Activated CD8-positive, alpha-beta T cell treated with anti-CD3 and anti-CD28 coated beads for 36 hours (primary cell): ENCODE results near the gene ZNF655. TPM values are rescaled to one million over a fixed set of nuclear protein-coding genes. Genes with fewer than 3 reads are reported as not detected.

Experiments used
- ATAC-seq: fragments of 200-7000 bp; cut with Tn5 transposase; one replicate; pipeline ENCODE4 v1.10.0; 2021; ENCODE audit warnings: mild to moderate bottlenecking, moderate library complexity
- CTCF ChIA-PET: fragments of 350-600 bp; sonication (Branson Sonifier 250); formaldehyde crosslinking; loops from one replicate; lab custom pipeline; 2021; ENCODE audit warnings: antibody characterized with exemption; lab: Charles Lee
- POLR2A ChIA-PET: fragments of 350-600 bp; sonication (Branson Sonifier 250); formaldehyde crosslinking; loops from one replicate; lab custom pipeline; 2021; ENCODE audit warnings: antibody characterized with exemption; lab: Charles Lee
- DNase-seq: peaks from one replicate; pipeline ENCODE4 v3.0.0-alpha.2; 2020
- H3K27ac Mint-ChIP-seq: one replicate; pipeline ENCODE4 v1.8.0; 2021; ENCODE audit warnings: mild to moderate bottlenecking, mixed read lengths
- H3K27me3 Mint-ChIP-seq: one replicate; pipeline ENCODE4 v1.8.0; 2021; ENCODE audit warnings: mixed read lengths
- H3K36me3 Mint-ChIP-seq: one replicate; pipeline ENCODE4 v1.8.0; 2021; ENCODE audit warnings: low read depth, mixed read lengths
- H3K4me1 Mint-ChIP-seq: one replicate; pipeline ENCODE4 v1.8.0; 2021; ENCODE audit warnings: low read depth, mixed read lengths
- H3K4me3 Mint-ChIP-seq: one replicate; pipeline ENCODE4 v1.8.0; 2021; ENCODE audit warnings: mild to moderate bottlenecking, moderate library complexity, mixed read lengths
- H3K9me3 Mint-ChIP-seq: one replicate; pipeline ENCODE4 v1.8.0; 2021; ENCODE audit warnings: mixed read lengths
- CTCF ChIP-seq: fragments of 200-600 bp; IDR thresholded peaks from one replicate; pipeline ENCODE4 v1.8.0; 2022; ENCODE audit warnings: antibody characterized with exemption, mild to moderate bottlenecking
- intact Hi-C: fragments of 100-400 bp; cut with micrococcal nuclease; formaldehyde crosslinking; loops from one replicate; pipeline ENCODE4 v1.10.0; 2022
- total RNA-seq, 2 experiments: library from RNA; stranded (reverse); gene quantifications; one replicate each; pipeline ENCODE4 v1.2.3, GENCODE V29; 2021

Gene ZNF655
- total RNA-seq, 2 experiments from 2014 or later = 63.0 to 65.2 TPM

- Mint-ChIP-seq H3K9me3 (no peaks in the 10 kb centered on the region), H3K4me1 (peaks cover 77% of the 10 kb centered on the region), H3K4me3 (no peak overlapping the region), H3K27me3 (no peaks in the 10 kb centered on the region), H3K36me3 (peaks cover 76% of the 10 kb centered on the region), H3K27ac (peak overlapping the region; percentile 98)
- TF ChIP-seq CTCF = no peak
- ChIA-PET POLR2A (interaction anchor here (1.3 kb wide), 1 partner anchor 22 kb away, joined by 3 read pairs; no protein-coding TSS in a partner anchor), CTCF (interaction anchor here (1.5 kb wide), 1 partner anchor 12 kb away, joined by 4 read pairs; no protein-coding TSS in a partner anchor)
- intact Hi-C loops = no loop called here
- no peak for ATAC-seq
- DNase-seq = no peak
These were observed 61.2 kb downstream of the ZNF655 start for GRCh38 chr7:99619571-99620130.

- ATAC-seq = no peak
- intact Hi-C loops = no loop called here
- DNase-seq = no peak
- Mint-ChIP-seq H3K4me1 (peaks cover 82% of the 10 kb centered on the region), H3K27ac (peak overlapping the region; percentile 100), H3K4me3 (no peak overlapping the region), H3K9me3 (no peaks in the 10 kb centered on the region), H3K36me3 (peaks cover 91% of the 10 kb centered on the region), H3K27me3 (no peaks in the 10 kb centered on the region)
- no peak for TF ChIP-seq CTCF
- POLR2A ChIA-PET = interaction anchor here (1.3 to 1.8 kb wide), 2 partner anchors 10 to 121 kb away, joined by 4 to 9 read pairs; partner anchors contain the start of gene ZNF394
- CTCF ChIA-PET = interaction anchor here (1.0 to 1.4 kb wide), 2 partner anchors 22 to 41 kb away, joined by 3 to 4 read pairs; no protein-coding TSS in a partner anchor
These were observed 62.8 kb downstream of the ZNF655 start for GRCh38 chr7:99621271-99621670.

GRCh38 chr7:99622596-99622995, 64.2 kb downstream of the ZNF655 start:
- peak; percentile 56 for DNase-seq
- POLR2A ChIA-PET = no interaction called here

GRCh38 chr7:99623091-99623693, 64.8 kb downstream of the ZNF655 start:
- no peaks in the 10 kb centered on the region for H3K27me3 Mint-ChIP-seq
- H3K9me3 Mint-ChIP-seq = no peaks in the 10 kb centered on the region
- ATAC-seq (peak; percentile 68), DNase-seq (peak; percentile 76)
- H3K27ac Mint-ChIP-seq = peak overlapping the region; percentile 100
- POLR2A ChIA-PET = interaction anchor here (1.6 to 2.0 kb wide), 3 partner anchors 10 to 296 kb away, joined by 9 to 15 read pairs (median 13); partner anchors contain the start of gene TRIM4
- TF ChIP-seq CTCF = no peak
- H3K4me1 Mint-ChIP-seq = peaks cover 83% of the 10 kb centered on the region
- CTCF ChIA-PET = interaction anchor here (1.5 kb wide), 1 partner anchor 367 kb away, joined by 4 read pairs; no protein-coding TSS in a partner anchor
- H3K36me3 Mint-ChIP-seq = peaks cover 91% of the 10 kb centered on the region
- peak overlapping the region; percentile 99 for H3K4me3 Mint-ChIP-seq
- intact Hi-C loops = no loop called here

More at GRCh38 chr7:99622596-99622995, 64.2 kb downstream of the ZNF655 start:
- intact Hi-C loops = no loop called here
- Mint-ChIP-seq H3K27ac (peak overlapping the region; percentile 100), H3K4me3 (peak overlapping the region; percentile 99), H3K27me3 (no peaks in the 10 kb centered on the region), H3K4me1 (peaks cover 88% of the 10 kb centered on the region), H3K36me3 (peaks cover 94% of the 10 kb centered on the region), H3K9me3 (no peaks in the 10 kb centered on the region)
- TF ChIP-seq CTCF = no peak
- CTCF ChIA-PET = interaction anchor here (0.6 kb wide), 1 partner anchor 252 kb away, joined by 3 read pairs; no protein-coding TSS in a partner anchor
- no peak for ATAC-seq
